ENCODE data around the gene ADTRP. TPM values are rescaled to one million over a fixed set of nuclear protein-coding genes. Genes with fewer than 3 reads are reported as not detected.

ADTRP gene
- total and polyA plus RNA-seq, 12 donors: 0.20 to 1.1 (median 0.35) TPM; not detected in 5

GRCh38 chr6:11791354-11792107 is 12.9 kb upstream of the ADTRP start:
- intact Hi-C loops (cut with DNase I): no loop called here
- 66 to 78% (median 71%) methylated on average over 8 of the region's 8 CpGs for WGBS, 4 donors
- TF ChIP-seq POLR2A (IDR thresholded peaks at IDR 0.05) (no peak), CTCF (IDR thresholded peaks at IDR 0.05) (no peak)
- Histone ChIP-seq H3K27ac (no peak overlapping the region), H3K4me3 (no peak overlapping the region), H3K4me1 (replicated peaks in 1 of 2) (peaks cover 12 to 16% of the 10 kb centered on the region in 2 donors), H3K36me3 (replicated peaks in 1 of 2) (no peaks in the 10 kb centered on the region), H3K27me3 (no peaks in the 10 kb centered on the region), H3K9me3 (replicated peaks in 1 of 3) (peaks cover 0 to 7% (median 0%) of the 10 kb centered on the region in 3 donors)
- DNase-seq: no peak

- no peaks in the 10 kb centered on the region for H3K27me3 ChIP-seq
- H3K27ac ChIP-seq: no peak overlapping the region
- WGBS, 4 donors: 93 to 95% (median 94%) methylated on average over 5 of the region's 5 CpGs
- H3K9me3 ChIP-seq (replicated peaks in 1 of 3): peaks cover 0 to 7% (median 0%) of the 10 kb centered on the region in 3 donors
- TF ChIP-seq CTCF (IDR thresholded peaks at IDR 0.05): no peak
- no peak for TF ChIP-seq POLR2A (IDR thresholded peaks at IDR 0.05)
- H3K4me1 ChIP-seq (replicated peaks in 1 of 2): peaks cover 5% of the 10 kb centered on the region in 2 donors
- no peak overlapping the region for H3K4me3 ChIP-seq
- intact Hi-C loops (cut with DNase I): no loop called here
- no peaks in the 10 kb centered on the region for H3K36me3 ChIP-seq (replicated peaks in 1 of 2)
- no peak for DNase-seq
Observed at GRCh38 chr6:11789744-11790143, 11.1 kb upstream of the ADTRP start.

- DNase-seq: no peak
- 80 to 89% (median 87%) methylated on average over 4 of the region's 4 CpGs for WGBS, 4 donors
- no peaks in the 10 kb centered on the region for H3K27me3 ChIP-seq
- no peaks in the 10 kb centered on the region for H3K4me1 ChIP-seq (replicated peaks in 1 of 2)
- intact Hi-C loops (cut with DNase I): no loop called here
- TF ChIP-seq CTCF (IDR thresholded peaks at IDR 0.05) (no peak), POLR2A (IDR thresholded peaks at IDR 0.05) (no peak)
- no peak overlapping the region for H3K27ac ChIP-seq
- H3K36me3 ChIP-seq (replicated peaks in 1 of 2): no peaks in the 10 kb centered on the region
- H3K9me3 ChIP-seq (replicated peaks in 1 of 3): peaks cover 0 to 4% (median 0%) of the 10 kb centered on the region in 3 donors
- no peak overlapping the region for H3K4me3 ChIP-seq
Observed at GRCh38 chr6:11788043-11788442, 9.4 kb upstream of the ADTRP start.

- H3K4me1 ChIP-seq (replicated peaks in 1 of 2): no peaks in the 10 kb centered on the region
- H3K4me3 ChIP-seq: no peak overlapping the region
- 72 to 80% (median 75%) methylated on average over 13 to 14 of the region's 14 CpGs for WGBS, 4 donors
- no peak for DNase-seq
- no peaks in the 10 kb centered on the region for H3K9me3 ChIP-seq (replicated peaks in 1 of 3)
- TF ChIP-seq POLR2A (IDR thresholded peaks at IDR 0.05) (no peak), CTCF (IDR thresholded peaks at IDR 0.05) (no peak)
- no peak overlapping the region for H3K27ac ChIP-seq
- intact Hi-C loops (cut with DNase I): no loop called here
- no peaks in the 10 kb centered on the region for H3K36me3 ChIP-seq (replicated peaks in 1 of 2)
- no peaks in the 10 kb centered on the region for H3K27me3 ChIP-seq
Observed at GRCh38 chr6:11785774-11786579, 7.4 kb upstream of the ADTRP start.
